ENCODE results near the gene MGA.

The MGA gene

DNA sequence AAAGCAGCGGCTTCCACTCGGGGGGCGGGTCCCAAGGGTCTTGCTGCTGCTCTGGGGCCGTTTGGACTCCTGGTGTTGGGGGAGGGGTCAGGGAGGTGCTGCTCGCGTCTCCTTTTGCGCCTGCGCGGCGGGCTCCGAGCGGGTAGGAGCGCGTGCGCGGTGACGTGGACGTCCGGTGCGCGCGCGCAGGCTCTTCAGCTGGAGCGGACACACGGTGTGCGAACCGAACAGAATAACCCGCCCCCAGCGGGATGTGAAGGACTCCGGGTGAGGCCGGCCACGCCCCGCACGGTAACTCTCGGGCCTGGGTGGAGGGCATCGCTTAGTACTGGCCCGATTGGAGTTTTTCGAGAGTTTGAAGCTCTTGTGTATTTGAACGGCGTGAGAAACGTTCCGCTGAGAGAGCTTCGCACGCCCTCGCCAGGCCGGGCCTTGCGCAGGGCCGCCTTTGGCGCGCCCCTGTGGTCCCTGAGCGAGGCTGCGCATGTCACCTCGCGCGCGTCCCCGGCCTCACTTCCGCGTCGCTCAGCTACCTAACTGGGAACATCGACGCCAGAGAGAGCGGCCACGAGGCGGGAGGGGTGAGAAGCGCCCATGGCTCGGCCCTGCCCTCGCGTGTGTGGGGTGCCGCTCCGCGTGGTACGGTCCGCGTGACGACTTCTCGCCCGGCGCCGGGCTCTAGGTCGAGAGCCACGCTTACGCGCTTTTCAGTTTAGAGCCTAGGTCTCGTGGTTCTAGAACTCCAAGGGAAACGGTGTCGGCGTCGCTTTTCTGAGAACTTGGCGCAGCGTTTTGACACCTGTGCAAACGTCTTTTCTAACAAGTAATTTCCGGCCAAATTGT is at the start of gene MGA:
Gene MGA (plus strand): TSS at position 171 of the 843 bp plus-strand sequence.
- FAIRE-seq (no peak), DNase-seq (ENCODE audit: insufficient read length, low spot score) (peak; percentile 30)
- TF ChIP-seq POLR2A (IDR thresholded peaks at IDR 0.05; ENCODE audit: low read depth, low read length) = no peak

DNA sequence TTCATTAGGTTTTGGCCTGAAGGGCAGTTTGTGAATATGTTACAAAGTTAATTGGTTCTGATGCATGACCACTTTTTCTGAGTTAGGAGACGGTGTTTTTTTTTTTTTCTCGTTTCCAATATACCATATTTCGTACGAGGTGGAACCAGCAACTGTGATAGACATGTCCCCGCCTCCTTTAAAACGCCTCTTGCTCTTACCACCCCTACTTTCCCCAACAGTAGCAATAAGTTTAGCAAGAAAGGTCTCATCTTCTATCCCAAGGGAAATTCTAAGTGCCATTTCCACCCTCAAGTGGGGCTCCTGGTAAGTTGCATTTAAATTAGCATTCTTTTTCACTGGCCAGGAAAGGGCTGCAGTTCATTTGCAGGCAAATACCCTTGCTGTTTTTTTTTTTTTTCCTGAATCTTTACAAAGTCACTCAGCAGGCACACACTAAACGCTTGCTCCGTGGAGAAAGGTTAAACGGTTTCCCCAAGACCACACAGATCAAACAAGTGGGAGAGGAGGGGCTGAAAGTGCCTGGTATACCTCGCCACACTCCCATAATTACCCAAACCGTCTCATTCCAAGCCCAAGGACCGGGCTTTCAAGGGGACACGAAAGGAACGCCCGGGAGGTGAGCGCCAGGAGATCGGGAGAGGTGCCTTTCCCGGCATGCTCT is 39.5 kb upstream of the MGA start:
- no peak for TF ChIP-seq POLR2A (IDR thresholded peaks at IDR 0.05; ENCODE audit: low read depth, low read length)
- no peak for FAIRE-seq
- peak; percentile 71 for DNase-seq (ENCODE audit: insufficient read length, low spot score)

DNA sequence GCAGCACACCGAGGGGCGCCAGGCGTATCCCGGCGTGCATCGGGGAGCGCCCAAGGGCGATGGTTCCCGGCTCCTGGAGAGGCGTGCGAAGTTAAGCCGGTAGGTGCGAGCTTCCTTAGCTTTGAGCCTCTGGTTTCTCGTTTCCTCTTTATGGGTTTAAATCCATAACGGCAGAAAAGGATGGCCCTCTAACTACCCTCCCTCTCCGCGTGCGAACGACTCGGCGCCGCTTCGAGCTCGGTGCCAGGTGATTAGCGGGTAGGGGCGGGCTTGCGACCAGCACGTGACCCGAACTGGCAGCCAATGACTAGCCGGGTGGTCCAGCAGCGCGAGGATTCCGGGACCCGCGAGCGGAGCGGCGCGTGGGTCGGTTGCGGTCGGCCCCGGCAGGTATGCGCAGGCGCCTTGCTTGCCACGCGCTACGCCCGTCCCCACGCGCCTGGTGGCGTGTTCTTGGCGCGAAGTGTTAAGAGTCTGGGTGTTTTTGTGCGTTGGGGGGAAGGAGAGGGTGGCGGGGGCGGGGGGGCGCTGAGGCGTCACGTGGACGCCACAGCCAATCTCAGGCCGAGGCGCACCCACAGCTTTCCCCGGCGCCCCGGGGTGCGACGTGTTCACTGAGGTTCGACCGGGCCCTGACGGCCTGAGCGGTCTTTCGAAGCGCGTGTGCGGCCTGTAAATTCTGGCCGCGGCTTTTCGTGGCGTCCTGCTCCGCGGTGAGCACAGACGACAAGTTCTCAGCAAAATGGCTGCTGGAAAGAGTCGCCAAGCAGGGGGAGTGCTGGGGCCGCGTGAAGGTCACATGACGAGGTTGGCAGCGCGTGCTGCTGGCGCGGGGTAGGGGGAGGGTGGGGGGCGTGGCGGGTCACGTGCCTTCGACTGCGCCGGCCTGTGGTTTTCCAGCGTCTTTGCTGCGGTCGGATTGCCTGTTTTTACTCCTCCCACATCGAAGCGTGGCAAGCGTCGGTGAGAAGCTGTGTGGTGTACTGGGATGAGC is 38.7 kb upstream of the MGA start:
- peak; percentile 57 for TF ChIP-seq POLR2A (IDR thresholded peaks at IDR 0.05; ENCODE audit: low read depth, low read length)
- FAIRE-seq (peak; percentile 68), DNase-seq (ENCODE audit: insufficient read length, low spot score) (peak; percentile 86)

DNA sequence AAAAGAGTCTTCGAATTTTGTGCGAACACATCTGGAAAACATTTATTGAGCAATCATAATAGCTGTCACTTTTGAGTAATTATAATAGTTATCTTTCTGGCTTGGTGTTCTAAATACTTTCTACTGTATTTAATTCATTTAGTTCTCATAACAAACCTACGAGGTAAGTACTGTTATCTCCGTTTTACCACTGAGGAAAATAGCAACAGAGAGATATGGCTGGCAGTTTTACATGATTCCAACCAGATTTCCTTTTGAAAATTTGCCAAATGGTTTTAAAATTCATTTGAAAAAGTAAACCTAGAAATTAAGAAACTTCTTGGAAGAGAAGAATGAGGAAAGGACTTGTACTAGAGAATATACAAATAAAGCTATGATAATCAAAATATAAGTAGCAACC is 37.3 kb upstream of the MGA start:
- DNase-seq (ENCODE audit: insufficient read length, low spot score) = no peak
- no peak for TF ChIP-seq POLR2A (IDR thresholded peaks at IDR 0.05; ENCODE audit: low read depth, low read length)
- FAIRE-seq = no peak

DNA sequence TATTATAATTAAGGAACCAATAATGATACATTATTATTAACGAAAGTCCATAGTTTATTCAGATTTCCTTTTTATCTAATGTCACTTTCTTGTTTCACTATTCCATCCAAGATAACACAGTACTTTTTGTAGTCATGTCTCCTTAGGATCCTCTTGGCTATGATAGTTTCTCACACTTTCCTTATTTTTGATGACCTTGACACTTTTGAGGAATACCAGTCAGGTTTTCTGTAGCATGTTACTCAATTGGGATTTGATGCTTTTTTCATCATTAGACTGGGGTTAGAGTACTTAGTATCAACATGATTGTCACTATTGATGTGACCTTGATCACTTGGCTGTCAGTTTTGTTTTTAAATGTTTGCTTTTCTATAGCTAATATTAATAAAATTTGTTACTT is 33.0 kb upstream of the MGA start:
- no peak for FAIRE-seq

DNA sequence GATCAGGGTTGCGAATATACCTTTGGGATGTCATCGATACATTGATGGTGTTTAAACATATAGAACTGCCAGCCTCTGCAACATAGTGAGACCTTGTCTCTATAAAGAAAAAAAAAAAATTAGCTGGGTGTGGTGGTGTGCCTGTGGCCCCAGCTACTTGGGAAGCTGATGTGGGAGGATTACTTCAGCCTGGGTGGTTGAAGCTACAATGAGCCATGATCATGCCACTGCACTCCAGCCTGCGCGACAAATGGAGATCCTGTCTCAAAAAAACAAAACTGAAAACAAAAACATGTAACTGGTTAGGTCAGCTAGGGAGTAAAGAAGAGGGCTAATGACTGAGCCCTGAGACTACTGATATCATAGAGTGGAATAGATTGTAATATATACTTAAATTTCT is 30.7 kb upstream of the MGA start:
- TF ChIP-seq POLR2A (IDR thresholded peaks at IDR 0.05; ENCODE audit: low read depth, low read length) = no peak
- no peak for DNase-seq (ENCODE audit: insufficient read length, low spot score)
- peak; percentile 57 for FAIRE-seq

More for the DNA sequence above, 33.0 kb upstream of the MGA start:
- TF ChIP-seq POLR2A (IDR thresholded peaks at IDR 0.05; ENCODE audit: low read depth, low read length) = no peak
- DNase-seq (ENCODE audit: insufficient read length, low spot score) = no peak

DNA sequence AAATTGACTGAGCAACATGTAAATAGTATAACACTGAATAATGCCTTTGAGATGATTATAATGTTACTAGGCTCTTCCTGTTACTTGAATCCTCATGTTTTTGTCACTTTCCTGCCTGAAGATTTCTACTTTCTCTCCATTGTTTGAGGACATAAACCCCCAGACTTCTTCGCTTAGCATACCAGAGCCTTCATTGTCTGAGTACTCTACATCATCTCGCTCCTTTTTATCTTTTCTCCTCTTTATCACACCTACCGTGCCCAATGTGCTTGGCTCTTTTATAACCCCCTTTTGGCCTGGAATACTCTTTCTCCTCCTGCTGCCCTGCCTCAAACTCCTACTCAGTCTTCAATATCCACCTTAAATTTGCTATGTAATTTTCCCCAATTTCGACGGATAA is 30.3 kb upstream of the MGA start:
- DNase-seq (ENCODE audit: insufficient read length, low spot score) = no peak
- no peak for FAIRE-seq

DNA sequence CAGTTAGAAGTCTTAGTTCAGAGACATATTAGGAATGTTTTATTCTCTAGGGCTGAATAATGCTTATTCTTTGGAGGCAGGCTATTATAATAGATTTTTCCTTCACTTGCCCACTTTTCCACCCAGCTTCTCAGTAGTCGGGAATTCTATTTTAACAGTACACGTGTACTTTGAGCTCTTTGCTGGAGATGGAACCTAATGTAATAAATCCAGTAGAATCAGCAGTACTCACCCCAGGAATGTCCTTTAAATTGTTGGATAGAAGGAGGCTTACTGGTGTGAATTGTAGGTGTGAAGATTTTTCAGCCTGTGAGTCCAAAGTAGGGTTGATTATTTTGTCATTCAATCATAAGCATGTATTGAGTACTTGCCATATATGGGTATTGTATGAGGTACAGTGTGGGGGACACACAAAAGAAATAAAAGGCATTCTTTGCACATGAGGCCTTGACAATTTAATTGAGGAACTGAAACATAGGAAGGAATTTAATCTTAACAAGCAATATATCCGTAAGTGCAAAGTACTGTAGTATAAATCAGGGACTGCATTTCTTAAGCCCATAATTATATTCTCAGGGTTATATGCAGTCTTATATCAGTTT is 29.5 kb upstream of the MGA start:
- DNase-seq (ENCODE audit: insufficient read length, low spot score) (no peak), FAIRE-seq (no peak)
- no peak for TF ChIP-seq POLR2A (IDR thresholded peaks at IDR 0.05; ENCODE audit: low read depth, low read length)

More for the DNA sequence above, 30.3 kb upstream of the MGA start:
- TF ChIP-seq POLR2A (IDR thresholded peaks at IDR 0.05; ENCODE audit: low read depth, low read length) = no peak

DNA sequence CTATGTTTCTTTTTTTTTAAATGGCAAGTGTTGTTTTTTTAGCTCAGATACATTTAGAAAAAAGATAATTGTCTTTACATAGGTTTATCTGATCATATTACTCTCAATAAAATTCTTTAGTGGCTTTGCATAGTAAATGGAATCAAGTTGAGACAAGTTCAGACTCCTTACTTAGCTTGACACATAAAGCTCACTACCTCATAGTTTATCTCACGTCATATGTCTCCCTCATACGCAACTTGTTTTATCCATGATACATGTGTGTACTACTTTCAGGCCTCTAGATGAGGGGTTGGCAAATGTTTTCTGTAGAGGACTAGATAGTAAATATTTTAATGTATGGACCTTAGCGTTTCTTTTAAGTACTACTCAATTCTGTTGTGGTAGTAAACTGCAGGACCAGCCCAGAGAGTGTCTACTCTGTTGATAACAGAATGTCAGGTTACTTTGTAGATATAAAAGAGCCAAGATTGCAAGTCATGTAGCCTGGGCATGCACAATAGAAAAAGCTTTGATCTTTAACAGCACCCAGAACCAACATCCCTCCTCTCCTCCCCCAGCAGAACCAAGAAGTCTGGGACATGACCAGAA is 28.2 kb upstream of the MGA start:
- DNase-seq (ENCODE audit: insufficient read length, low spot score) = no peak
- no peak for FAIRE-seq
- no peak for TF ChIP-seq POLR2A (IDR thresholded peaks at IDR 0.05; ENCODE audit: low read depth, low read length)

DNA sequence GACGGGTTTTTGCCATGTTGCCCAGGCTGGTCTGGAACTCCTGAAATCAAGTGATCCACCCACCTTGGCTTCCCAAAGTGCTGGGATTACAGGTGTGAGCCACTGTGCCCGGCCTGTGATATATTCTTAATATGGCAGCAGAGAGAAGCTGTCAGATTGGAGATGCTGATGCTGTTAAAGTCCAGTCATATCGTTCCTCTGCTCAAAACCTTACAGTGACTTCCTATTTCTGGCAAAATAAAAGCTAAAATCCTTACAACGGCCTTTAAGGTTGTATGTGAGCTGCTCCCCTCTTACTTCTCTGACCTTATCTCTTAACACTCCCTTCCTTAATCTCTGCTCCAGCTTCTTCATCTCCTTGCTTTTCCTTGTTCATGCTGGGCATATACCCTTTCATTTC is 26.6 kb upstream of the MGA start:
- DNase-seq (ENCODE audit: insufficient read length, low spot score) = no peak
- FAIRE-seq = no peak

DNA sequence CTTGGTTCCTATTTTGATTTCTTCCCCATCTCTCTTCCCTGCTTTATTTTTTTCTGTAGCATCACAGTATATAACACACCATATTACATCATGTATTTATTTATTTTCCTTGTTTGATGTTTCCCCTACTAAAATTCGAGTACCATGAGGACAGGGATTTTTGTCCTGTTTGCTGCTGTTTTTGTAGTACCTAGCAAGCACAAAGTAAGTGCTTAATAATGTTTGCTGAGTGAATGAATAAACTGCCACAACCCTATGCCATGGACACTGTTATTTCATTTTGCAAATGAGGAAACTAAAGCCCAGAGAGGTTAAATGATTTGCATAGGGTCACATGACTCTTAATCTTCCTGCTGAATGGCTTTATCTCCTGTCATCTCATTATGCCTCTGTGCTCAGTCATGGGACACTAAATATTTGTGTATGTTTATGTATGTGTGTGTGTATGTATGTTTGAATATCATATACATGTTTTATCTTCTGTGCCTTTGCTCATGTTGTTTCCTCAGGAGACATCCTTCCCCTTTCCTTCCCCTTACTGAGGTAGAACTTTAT is 26.1 kb upstream of the MGA start:
- FAIRE-seq = no peak
- no peak for TF ChIP-seq POLR2A (IDR thresholded peaks at IDR 0.05; ENCODE audit: low read depth, low read length)

More for the DNA sequence above, 26.6 kb upstream of the MGA start:
- TF ChIP-seq POLR2A (IDR thresholded peaks at IDR 0.05; ENCODE audit: low read depth, low read length) = no peak

DNA sequence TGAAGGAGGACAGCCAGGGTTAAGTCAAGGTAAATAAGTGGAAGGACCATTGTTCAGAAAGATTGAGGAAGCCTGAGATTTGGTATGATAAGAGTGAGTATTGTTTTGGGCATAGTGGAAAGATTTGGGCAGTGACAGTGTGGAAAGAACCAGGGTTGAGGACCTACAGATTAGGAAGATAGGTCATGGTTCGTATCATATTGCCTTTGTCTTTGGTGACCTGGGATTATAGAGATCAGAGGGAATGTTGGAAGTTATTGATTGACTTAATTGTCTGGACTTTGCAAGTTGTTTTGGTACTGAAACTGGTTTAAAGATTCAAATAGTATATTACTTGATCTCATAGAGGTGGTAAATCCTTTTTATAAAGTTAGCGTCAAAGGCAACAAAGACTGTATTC is 23.1 kb upstream of the MGA start:
- no peak for DNase-seq (ENCODE audit: insufficient read length, low spot score)
- FAIRE-seq = no peak
- TF ChIP-seq POLR2A (IDR thresholded peaks at IDR 0.05; ENCODE audit: low read depth, low read length) = no peak

More for the DNA sequence above, 26.1 kb upstream of the MGA start:
- no peak for DNase-seq (ENCODE audit: insufficient read length, low spot score)

DNA sequence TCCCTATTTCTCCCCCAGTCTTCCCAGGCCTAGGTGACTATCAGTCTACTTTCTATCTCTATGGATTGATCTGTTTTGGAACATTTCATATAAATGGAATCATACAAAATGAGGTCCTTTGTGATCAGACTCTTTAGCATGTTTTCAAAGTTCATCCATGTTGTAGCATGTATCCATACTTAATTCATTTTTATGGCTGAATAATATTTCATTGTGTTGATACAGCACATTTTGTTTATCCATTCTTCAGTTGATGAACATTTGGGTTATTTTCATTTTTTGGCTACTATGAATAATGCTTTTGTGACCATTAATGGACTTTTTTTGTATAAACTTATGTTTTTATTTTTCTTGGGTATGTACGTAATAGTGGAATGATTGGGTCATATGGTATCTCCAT is 19.2 kb upstream of the MGA start:
- FAIRE-seq (no peak), DNase-seq (ENCODE audit: insufficient read length, low spot score) (no peak)
- no peak for TF ChIP-seq POLR2A (IDR thresholded peaks at IDR 0.05; ENCODE audit: low read depth, low read length)
